Ovary (tissue), 9 donors: ENCODE measurements around the gene RPRD1A. TPM values are rescaled to one million over a fixed set of nuclear protein-coding genes. Genes with fewer than 3 reads are reported as not detected.
"Not testable (repeated sequence)": the region's sequence is repeated elsewhere in the genome, so short reads cannot be mapped to it uniquely, and the experiment has no call there.

ENCODE experiments used
- DNase-seq, 5 donors: peaks; one replicate each; pipeline ENCODE4 v3.0.0-alpha.2; 2019 to 2020
- H3K27ac ChIP-seq, 2 donors: fragments of 200-600 bp; one replicate each; pipeline versions ENCODE4 v1.5.1 to v1.8.0; 2019 to 2022
- H3K27me3 ChIP-seq: fragments of 200-600 bp; one replicate; pipeline ENCODE4 v1.8.0; 2022
- H3K36me3 ChIP-seq: fragments of 200-600 bp; sonication (generic); one replicate; pipeline ENCODE4 v1.5.1; 2019
- H3K4me1 ChIP-seq: one replicate; pipeline ENCODE4 v1.8.1; 2013; ENCODE audit warnings: mild to moderate bottlenecking, moderate library complexity; ENCODE audit not compliant: insufficient read depth
- H3K4me3 ChIP-seq: fragments of 200-600 bp; sonication (generic); one replicate; pipeline ENCODE4 v1.5.1; 2017
- H3K9me3 ChIP-seq, 2 donors: fragments of 200-600 bp in 1 of 2; sonication (generic) in 1 of 2; one replicate each; pipeline versions ENCODE4 v1.5.1 to v1.8.1; 2013 to 2019; ENCODE audit warnings: mild to moderate bottlenecking in 1 of 2, moderate library complexity in 1 of 2
- CTCF ChIP-seq, 3 donors: fragments of 450-650 bp in 2 of 3; fragments of 200-600 bp in 1 of 3; IDR thresholded peaks; one replicate each; pipeline versions ENCODE4 v1.5.1 to v1.8.0; 2016 to 2022; ENCODE audit warnings: antibody characterized with exemption in 3 of 3, mild to moderate bottlenecking in 1 of 3
- EP300 ChIP-seq: sonication (generic); formaldehyde crosslinking; IDR thresholded peaks from one replicate; pipeline ENCODE4 v1.6.1; 2017; ENCODE audit warnings: antibody characterized with exemption
- POLR2A ChIP-seq: fragments of 450-650 bp; IDR thresholded peaks from one replicate; pipeline ENCODE4 v1.6.1; 2017; ENCODE audit warnings: antibody characterized with exemption, mild to moderate bottlenecking, moderate library complexity
- WGBS, 3 donors: extraction: QIAGEN DNeasy Blood & Tissue Kit in 1 of 3; methylation state at CpG; one replicate each; pipeline versions ENCODE4 v1.1.5 to v1.1.7; 2013 to 2017; 5-methylcytosine and 5-hydroxymethylcytosine counted together
- intact Hi-C, 4 donors: fragments of 100-400 bp; cut with DNase I; formaldehyde crosslinking; loops; one replicate each; pipeline versions ENCODE4 v1.11.0 to v1.15.1; 2022 to 2023
- polyA plus RNA-seq, 2 donors: library from polyadenylated mRNA; stranded (reverse); fragments of 200-250 nt in 1 of 2; fragments of 350-450 nt in 1 of 2; fragmentation: Illumina TruSeq in 1 of 2; extraction: RNeasy Lipid Tissue Mini Kit (QIAGEN cat#74804) in 1 of 2; gene quantifications; one replicate each; pipeline ENCODE4 v1.2.3, GENCODE V29; 2013 to 2014
- total RNA-seq, 7 donors: library from RNA; depleted of rRNA in 2 of 7; stranded (reverse); fragments of >200 nt in 2 of 7; fragmentation: NEBNext Ultra II Directional in 3 of 7; extraction: Animal tissue kit (Norgen Biotek cat#: 25700) in 3 of 7; gene quantifications; one replicate each; pipeline versions ENCODE4 v1.1.0 to v1.2.4, GENCODE V29; 2016 to 2023
- donor health status: DM: no; HTN: no; CAD: no; lungs with moderate emphysema.
- donor health status: DM: no; HTN: no; CAD: no.
- donor health status: Bipolar disorder and iron deficiency.
- donor health status: DM: yes; HTN: yes; CAD: no.
- donor health status: DM: no; HTN: no; CAD: no.
- donor health status: DM: yes; HTN: yes; CAD: no.

The RPRD1A gene
- total and polyA plus RNA-seq, 9 donors: 19.3 to 56.8 (median 41.3) TPM

- no peak overlapping the region for H3K4me3 ChIP-seq
- 66 to 69% (median 68%) methylated on average over 6 of the region's 6 CpGs for WGBS, 3 donors
- no peaks in the 10 kb centered on the region for H3K27me3 ChIP-seq
- TF ChIP-seq POLR2A (no peak), CTCF (IDR thresholded peaks at IDR 0.05) (no peak), EP300 (no peak)
- no peaks in the 10 kb centered on the region for H3K36me3 ChIP-seq
- DNase-seq: no peak
- intact Hi-C loops: no loop called here
- no peak overlapping the region for H3K27ac ChIP-seq
- no peaks in the 10 kb centered on the region for H3K9me3 ChIP-seq
- H3K4me1 ChIP-seq: no peaks in the 10 kb centered on the region
Observed at GRCh38 chr18:36075862-36076587, 8.7 kb upstream of the RPRD1A start.

- no peaks in the 10 kb centered on the region for H3K4me1 ChIP-seq
- H3K4me3 ChIP-seq: no peak overlapping the region
- DNase-seq: no peak
- H3K36me3 ChIP-seq: no peaks in the 10 kb centered on the region
- TF ChIP-seq CTCF (IDR thresholded peaks at IDR 0.05): no peak
- TF ChIP-seq POLR2A: no peak
- no peak for TF ChIP-seq EP300
- intact Hi-C loops: no loop called here
- no peak overlapping the region for H3K27ac ChIP-seq
- WGBS, 3 donors: 64 to 69% (median 66%) methylated on average over 4 of the region's 4 CpGs
- no peaks in the 10 kb centered on the region for H3K9me3 ChIP-seq
- H3K27me3 ChIP-seq: no peaks in the 10 kb centered on the region
Observed at GRCh38 chr18:36074435-36074834, 7.1 kb upstream of the RPRD1A start.

GRCh38 chr18:36073676-36074075 is 6.3 kb upstream of the RPRD1A start:
- Histone ChIP-seq H3K9me3 (no peaks in the 10 kb centered on the region), H3K27ac (no peak overlapping the region), H3K36me3 (no peaks in the 10 kb centered on the region), H3K27me3 (no peaks in the 10 kb centered on the region), H3K4me1 (no peaks in the 10 kb centered on the region), H3K4me3 (no peak overlapping the region)
- 39 to 47% (median 39%) methylated on average over 1 of the region's 1 CpG for WGBS, 3 donors
- intact Hi-C loops: no loop called here
- TF ChIP-seq POLR2A (no peak), CTCF (IDR thresholded peaks at IDR 0.05) (no peak), EP300 (no peak)
- no peak for DNase-seq

GRCh38 chr18:36072406-36072805 is 5.0 kb upstream of the RPRD1A start:
- H3K27ac ChIP-seq, H3K4me1 ChIP-seq, intact Hi-C loops, DNase-seq, H3K9me3 ChIP-seq, H3K4me3 ChIP-seq, H3K36me3 ChIP-seq, H3K27me3 ChIP-seq: not testable (repeated sequence)
- 90 to 95% (median 93%) methylated on average over 8 of the region's 8 CpGs for WGBS, 3 donors

- intact Hi-C loops: no loop called here
- H3K36me3 ChIP-seq: no peaks in the 10 kb centered on the region
- H3K27ac ChIP-seq: peak overlapping the region in 1 of 2 donors; percentile 68
- H3K9me3 ChIP-seq: no peaks in the 10 kb centered on the region
- H3K27me3 ChIP-seq: no peaks in the 10 kb centered on the region
- TF ChIP-seq POLR2A (no peak), CTCF (IDR thresholded peaks at IDR 0.05) (no peak), EP300 (no peak)
- no peaks in the 10 kb centered on the region for H3K4me1 ChIP-seq
- no peak for DNase-seq
- H3K4me3 ChIP-seq: peak overlapping the region; percentile 71
- WGBS, 3 donors: 0 to 1% (median 1%) methylated on average over 5 of the region's 5 CpGs
Observed at GRCh38 chr18:36066686-36067054, 689 bp downstream of the RPRD1A start.
